Measurements from ENCODE around the gene GFI1.

GRCh38 chr1:92447033-92447681 lies 39.6 kb downstream of the GFI1 start:
- TF ChIP-seq, protein P1, sequence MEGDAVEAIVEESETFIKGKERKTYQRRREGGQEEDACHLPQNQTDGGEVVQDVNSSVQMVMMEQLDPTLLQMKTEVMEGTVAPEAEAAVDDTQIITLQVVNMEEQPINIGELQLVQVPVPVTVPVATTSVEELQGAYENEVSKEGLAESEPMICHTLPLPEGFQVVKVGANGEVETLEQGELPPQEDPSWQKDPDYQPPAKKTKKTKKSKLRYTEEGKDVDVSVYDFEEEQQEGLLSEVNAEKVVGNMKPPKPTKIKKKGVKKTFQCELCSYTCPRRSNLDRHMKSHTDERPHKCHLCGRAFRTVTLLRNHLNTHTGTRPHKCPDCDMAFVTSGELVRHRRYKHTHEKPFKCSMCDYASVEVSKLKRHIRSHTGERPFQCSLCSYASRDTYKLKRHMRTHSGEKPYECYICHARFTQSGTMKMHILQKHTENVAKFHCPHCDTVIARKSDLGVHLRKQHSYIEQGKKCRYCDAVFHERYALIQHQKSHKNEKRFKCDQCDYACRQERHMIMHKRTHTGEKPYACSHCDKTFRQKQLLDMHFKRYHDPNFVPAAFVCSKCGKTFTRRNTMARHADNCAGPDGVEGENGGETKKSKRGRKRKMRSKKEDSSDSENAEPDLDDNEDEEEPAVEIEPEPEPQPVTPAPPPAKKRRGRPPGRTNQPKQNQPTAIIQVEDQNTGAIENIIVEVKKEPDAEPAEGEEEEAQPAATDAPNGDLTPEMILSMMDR (IDR thresholded peaks at IDR 0.05), result no peak
- TF ChIP-seq POLR2A (IDR thresholded peaks at IDR 0.05) (no peak), EP300 (IDR thresholded peaks at IDR 0.05) (no peak)
